ENCODE measurements around the gene RECQL.
"Not testable (repeated sequence)": the region's sequence is repeated elsewhere in the genome, so short reads cannot be mapped to it uniquely, and the experiment has no call there.

The RECQL gene

DNA sequence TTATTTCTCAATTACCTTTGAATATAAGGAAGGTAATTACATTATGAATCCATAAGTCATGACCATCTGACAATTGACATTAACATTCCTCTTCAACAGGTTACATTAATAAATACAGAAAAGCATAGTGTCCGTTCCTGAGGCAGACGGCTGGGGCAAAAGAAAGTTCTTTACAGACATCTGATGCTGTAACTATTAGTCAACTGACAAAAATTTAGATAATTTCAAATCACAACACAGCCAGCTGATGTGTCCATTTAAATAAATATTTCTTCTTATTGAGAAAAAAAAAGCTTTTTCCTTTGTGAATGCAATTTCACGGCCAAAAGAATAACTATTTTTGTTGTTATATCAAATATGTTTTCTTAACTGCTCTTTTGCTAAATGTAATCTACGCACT lies 73.2 kb downstream of the RECQL start:
- no peak for DNase-seq (ENCODE audit: low spot score)

DNA sequence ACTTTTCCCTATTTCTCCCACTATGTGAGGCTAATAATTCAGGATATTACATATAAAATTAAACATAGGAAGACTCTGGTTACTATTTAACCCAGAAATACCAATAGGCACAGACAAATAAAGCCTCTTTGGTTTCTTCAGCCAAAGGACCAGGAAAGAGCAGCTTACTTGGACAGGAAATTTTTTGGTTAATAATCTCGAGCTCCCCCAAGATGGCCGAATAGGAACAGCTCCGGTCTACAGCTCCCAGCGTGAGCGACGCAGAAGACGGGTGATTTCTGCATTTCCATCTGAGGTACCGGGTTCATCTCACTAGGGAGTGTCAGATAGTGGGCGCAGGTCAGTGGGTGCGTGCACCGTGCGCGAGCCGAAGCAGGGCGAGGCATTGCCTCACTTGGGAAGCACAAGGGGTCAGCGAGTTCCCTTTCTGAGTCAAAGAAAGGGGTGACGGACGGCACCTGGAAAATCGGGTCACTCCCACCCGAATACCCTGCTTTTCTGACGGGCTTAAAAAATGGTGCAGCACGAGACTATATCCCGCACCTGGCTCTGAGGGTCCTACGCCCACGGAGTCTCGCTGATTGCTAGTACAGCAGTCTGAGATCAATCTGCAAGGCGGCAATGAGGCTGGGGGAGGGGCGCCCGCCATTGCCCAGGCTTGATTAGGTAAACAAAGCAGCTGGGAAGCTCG lies 82.3 kb downstream of the RECQL start:
- not testable (repeated sequence) for DNase-seq (ENCODE audit: low spot score)

All from SK-N-DZ (cell line).